ENCODE results near the gene MICAL2.

MICAL2 gene

GRCh38 chr11:12280838-12281565 lies 170.6 kb downstream of the MICAL2 start:
- ATAC-seq, result no peak

GRCh38 chr11:12281571-12282478 lies 171.4 kb downstream of the MICAL2 start:
- peak; percentile 69 for ATAC-seq
- TF ChIP-seq CREB5 (CRISPR knock-in tag; IDR thresholded peaks at IDR 0.05; ENCODE audit: low read depth) (no peak), TSHZ2 (CRISPR knock-in tag; IDR thresholded peaks at IDR 0.05) (no peak), OSR1 (CRISPR knock-in tag; IDR thresholded peaks at IDR 0.05) (no peak), TOX (CRISPR knock-in tag; IDR thresholded peaks at IDR 0.05; ENCODE audit: borderline replicate concordance) (no peak), ARNTL (CRISPR knock-in tag; IDR thresholded peaks at IDR 0.05; ENCODE audit: borderline replicate concordance, low read depth) (no peak), ZNF70 (CRISPR knock-in tag; IDR thresholded peaks at IDR 0.05) (no peak), ZC3H10 (CRISPR knock-in tag; IDR thresholded peaks at IDR 0.05) (no peak), CSRNP3 (CRISPR knock-in tag; IDR thresholded peaks at IDR 0.05) (no peak), ESRRG (CRISPR knock-in tag; IDR thresholded peaks at IDR 0.05) (no peak), ZNF8 (CRISPR knock-in tag; IDR thresholded peaks at IDR 0.05) (no peak), ISL1 (CRISPR knock-in tag; IDR thresholded peaks at IDR 0.05) (no peak), CSDC2 (CRISPR knock-in tag; IDR thresholded peaks at IDR 0.05) (no peak), PATZ1 (CRISPR knock-in tag; IDR thresholded peaks at IDR 0.05; ENCODE audit: borderline replicate concordance) (no peak), ZNF565 (CRISPR knock-in tag; conservative IDR thresholded peaks at IDR 0.05; ENCODE audit: low read depth) (no peak), ZFP3 (CRISPR knock-in tag; IDR thresholded peaks at IDR 0.05) (no peak), RARB (CRISPR knock-in tag; IDR thresholded peaks at IDR 0.05) (no peak), PPARA (CRISPR knock-in tag; IDR thresholded peaks at IDR 0.05; ENCODE audit: borderline replicate concordance) (no peak), ZFP30 (CRISPR knock-in tag; IDR thresholded peaks at IDR 0.05) (no peak), SNAI2 (CRISPR knock-in tag; IDR thresholded peaks at IDR 0.05) (no peak), GLIS3 (CRISPR knock-in tag; IDR thresholded peaks at IDR 0.05) (no peak)

More at GRCh38 chr11:12280838-12281565, 170.6 kb downstream of the MICAL2 start:
- TF ChIP-seq TCF4 (CRISPR knock-in tag; IDR thresholded peaks at IDR 0.05; ENCODE audit: borderline replicate concordance) (no peak), ZNF8 (CRISPR knock-in tag; IDR thresholded peaks at IDR 0.05) (no peak), ZFP3 (CRISPR knock-in tag; IDR thresholded peaks at IDR 0.05) (no peak), CSDC2 (CRISPR knock-in tag; IDR thresholded peaks at IDR 0.05) (no peak)

- ATAC-seq, result no peak
- TF ChIP-seq ZNF565 (CRISPR knock-in tag; conservative IDR thresholded peaks at IDR 0.05; ENCODE audit: low read depth) (no peak), CREB5 (CRISPR knock-in tag; IDR thresholded peaks at IDR 0.05; ENCODE audit: low read depth) (no peak), CSDC2 (CRISPR knock-in tag; IDR thresholded peaks at IDR 0.05) (no peak), PATZ1 (CRISPR knock-in tag; IDR thresholded peaks at IDR 0.05; ENCODE audit: borderline replicate concordance) (no peak), CSRNP3 (CRISPR knock-in tag; IDR thresholded peaks at IDR 0.05) (no peak)
Observed at GRCh38 chr11:12282676-12283075, 172.3 kb downstream of the MICAL2 start.
